Activated T-cell treated with anti-CD3 and anti-CD28 coated beads, Interleukin-2, amount 50 U/mL, for 24 hours (primary cell): ENCODE results near the gene UFSP1.

Experiments used
- DNase-seq: peaks from one replicate; pipeline ENCODE4 v3.0.0-alpha.2; 2020
- H3K27ac Mint-ChIP-seq: 2 replicates; pipeline ENCODE4 v1.8.0; 2020; ENCODE audit warnings: mild to moderate bottlenecking, mixed read lengths
- H3K27me3 Mint-ChIP-seq: 2 replicates; pipeline ENCODE4 v1.8.0; 2020; ENCODE audit warnings: mixed read lengths
- H3K36me3 Mint-ChIP-seq: 2 replicates; pipeline ENCODE4 v1.8.0; 2020; ENCODE audit warnings: low read depth, mixed read lengths
- H3K4me1 Mint-ChIP-seq: 2 replicates; pipeline ENCODE4 v1.8.0; 2020; ENCODE audit warnings: low read depth, mixed read lengths
- H3K4me3 Mint-ChIP-seq: 2 replicates; pipeline ENCODE4 v1.8.0; 2020; ENCODE audit warnings: mild to moderate bottlenecking, moderate library complexity, mixed read lengths
- H3K9me3 Mint-ChIP-seq: 2 replicates; pipeline ENCODE4 v1.8.0; 2020; ENCODE audit warnings: mixed read lengths

The UFSP1 gene

DNA sequence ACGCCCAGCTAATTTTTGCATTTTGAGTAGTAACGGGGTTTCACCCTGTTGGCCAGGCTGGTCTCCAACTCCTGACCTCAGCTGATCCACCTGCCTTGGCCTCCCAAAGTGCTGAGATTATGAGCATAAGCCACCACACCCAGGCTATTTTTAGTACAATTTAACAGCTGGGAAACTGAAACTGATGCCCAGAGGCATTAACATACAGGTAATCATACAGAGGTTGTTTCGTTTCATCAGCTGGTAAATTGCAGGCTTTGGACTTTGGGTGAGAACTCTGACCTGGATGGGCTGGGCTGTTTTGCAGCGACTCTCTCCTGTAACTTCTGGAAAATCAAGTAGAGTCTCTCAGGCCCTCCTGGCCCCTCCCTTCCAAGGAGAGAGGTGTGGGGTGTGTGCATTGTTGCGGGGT, 12.4 kb upstream of the UFSP1 start:
- Mint-ChIP-seq H3K36me3 (no peaks in the 10 kb centered on the region), H3K27me3 (peaks cover 23% of the 10 kb centered on the region), H3K9me3 (no peaks in the 10 kb centered on the region), H3K4me1 (no peaks in the 10 kb centered on the region), H3K27ac (no peak overlapping the region), H3K4me3 (no peak overlapping the region)
- no peak for DNase-seq

DNA sequence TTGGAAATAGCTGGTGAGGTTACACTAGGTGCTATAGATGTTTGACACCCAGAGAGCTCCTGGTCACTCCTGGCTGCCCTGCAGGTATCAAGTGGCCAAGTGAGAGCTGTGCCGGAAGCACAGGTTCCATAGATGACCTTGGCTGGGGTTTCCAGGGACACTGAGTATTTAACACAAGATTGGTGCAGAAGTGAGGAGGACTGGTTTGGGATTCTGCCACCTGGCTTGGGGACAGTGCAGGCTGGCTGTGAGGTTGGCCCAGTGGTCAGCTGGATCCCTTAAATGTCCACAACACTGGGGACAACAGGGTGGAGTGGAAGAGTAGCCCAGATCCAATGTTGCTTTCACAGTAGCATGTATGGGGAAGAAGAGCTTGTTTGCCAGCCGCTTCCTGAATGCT, 11.5 kb upstream of the UFSP1 start:
- peaks cover 28% of the 10 kb centered on the region for H3K27me3 Mint-ChIP-seq
- no peak overlapping the region for H3K27ac Mint-ChIP-seq
- no peaks in the 10 kb centered on the region for H3K9me3 Mint-ChIP-seq
- no peak for DNase-seq
- H3K36me3 Mint-ChIP-seq: no peaks in the 10 kb centered on the region
- H3K4me1 Mint-ChIP-seq: peaks cover 5% of the 10 kb centered on the region
- no peak overlapping the region for H3K4me3 Mint-ChIP-seq

DNA sequence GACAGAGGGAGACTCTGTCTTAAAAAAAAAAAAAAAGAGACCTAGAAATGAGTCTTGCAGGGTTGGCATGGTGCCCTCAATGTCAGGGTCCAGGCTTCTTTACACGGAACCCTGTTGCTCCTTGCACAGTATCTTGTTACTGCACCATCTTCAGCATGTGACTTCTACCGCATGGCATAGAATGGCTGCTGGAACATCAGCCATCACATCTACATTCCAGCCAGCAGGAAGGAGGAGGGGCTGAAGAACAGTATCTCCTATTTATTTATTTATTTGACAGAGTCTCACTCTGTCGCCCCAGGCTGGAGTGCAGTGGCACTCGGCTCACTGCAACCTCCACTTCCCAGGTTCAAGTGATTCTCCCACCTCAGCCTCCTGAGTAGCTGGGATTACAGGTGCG, 9.9 kb upstream of the UFSP1 start:
- Mint-ChIP-seq H3K9me3 (no peaks in the 10 kb centered on the region), H3K4me3 (no peak overlapping the region), H3K4me1 (peaks cover 7% of the 10 kb centered on the region), H3K27ac (no peak overlapping the region), H3K27me3 (peaks cover 32% of the 10 kb centered on the region), H3K36me3 (no peaks in the 10 kb centered on the region)
- DNase-seq: no peak

DNA sequence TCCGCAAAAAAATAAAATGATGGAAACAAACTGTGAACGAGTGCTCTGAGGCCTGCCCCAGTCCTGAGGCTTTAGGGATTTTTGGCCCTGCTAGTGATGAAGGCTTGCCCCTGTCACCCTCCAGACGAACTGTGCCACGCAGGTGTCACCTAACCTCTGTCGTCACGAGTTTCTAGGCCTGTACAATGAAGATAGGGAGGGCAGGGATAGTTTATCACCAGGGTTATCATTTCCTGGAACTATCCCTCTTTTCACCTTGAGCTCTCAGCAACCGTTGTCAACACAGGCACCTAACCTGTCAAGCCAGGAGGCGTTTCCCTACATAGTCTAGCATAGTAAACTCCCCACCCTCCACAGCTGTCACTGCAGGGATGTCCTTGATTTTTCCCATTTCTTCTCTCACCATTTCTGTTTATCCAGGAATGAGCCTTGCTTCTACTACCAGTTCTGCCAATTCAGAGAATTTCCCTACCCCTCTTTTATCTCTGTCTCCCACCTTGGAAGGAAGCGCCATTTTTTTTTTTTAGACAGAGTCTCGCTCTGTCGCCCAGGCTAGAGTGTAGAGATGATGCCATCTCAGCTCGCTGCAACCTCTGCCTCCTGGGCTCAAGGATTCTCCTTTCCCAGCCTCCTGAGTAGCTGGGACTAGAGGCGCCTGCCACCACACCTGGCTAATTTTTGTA, 8.4 kb upstream of the UFSP1 start:
- Mint-ChIP-seq H3K9me3 (no peaks in the 10 kb centered on the region), H3K27me3 (peaks cover 44% of the 10 kb centered on the region), H3K4me1 (peaks cover 7% of the 10 kb centered on the region), H3K36me3 (no peaks in the 10 kb centered on the region), H3K27ac (no peak overlapping the region), H3K4me3 (no peak overlapping the region)
- DNase-seq: no peak

- Mint-ChIP-seq H3K27me3 (peaks cover 54% of the 10 kb centered on the region), H3K27ac (no peak overlapping the region), H3K36me3 (no peaks in the 10 kb centered on the region), H3K4me1 (peaks cover 7% of the 10 kb centered on the region), H3K9me3 (no peaks in the 10 kb centered on the region), H3K4me3 (peak overlapping the region; percentile 42)
- DNase-seq: peak; percentile 65
These were observed 7.5 kb upstream of the UFSP1 start for GRCh38 chr7:100896732-100897608.

- peaks cover 62% of the 10 kb centered on the region for H3K27me3 Mint-ChIP-seq
- peaks cover 10% of the 10 kb centered on the region for H3K4me1 Mint-ChIP-seq
- H3K9me3 Mint-ChIP-seq: no peaks in the 10 kb centered on the region
- no peaks in the 10 kb centered on the region for H3K36me3 Mint-ChIP-seq
- peak; percentile 61 for DNase-seq
- peak overlapping the region; percentile 67 for H3K4me3 Mint-ChIP-seq
- peak overlapping the region; percentile 6 for H3K27ac Mint-ChIP-seq
These were observed 6.6 kb upstream of the UFSP1 start for GRCh38 chr7:100895956-100896731.

DNA sequence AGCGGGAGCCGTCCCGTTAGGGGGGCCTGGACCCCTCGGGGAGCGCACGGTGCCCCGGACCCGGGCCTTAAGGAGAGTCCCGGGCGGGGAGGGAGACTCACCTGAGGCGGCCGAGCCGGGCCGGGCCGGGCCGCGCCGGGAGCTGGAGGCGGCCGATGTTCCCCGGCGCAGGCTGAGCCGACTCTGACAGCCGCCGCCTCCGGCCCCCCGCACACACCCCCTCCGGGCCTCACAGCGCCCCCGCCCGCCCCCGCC, 6.1 kb upstream of the UFSP1 start, which contains the start of gene ACHE:
ACHE (minus strand) TSS at position 188 of the 255 bp plus-strand sequence. CDS start 1,656 bp downstream, outside the sequence.
- Mint-ChIP-seq H3K4me3 (peak within 1 kb of the TSS; percentile 67), H3K27me3 (peaks cover 60% of the 10 kb centered on the region), H3K27ac (peak within 1 kb of the TSS; percentile 6), H3K4me1 (peaks cover 12% of the 10 kb centered on the region), H3K36me3 (no peaks in the 10 kb centered on the region), H3K9me3 (no peaks in the 10 kb centered on the region)
- DNase-seq: no peak

DNA sequence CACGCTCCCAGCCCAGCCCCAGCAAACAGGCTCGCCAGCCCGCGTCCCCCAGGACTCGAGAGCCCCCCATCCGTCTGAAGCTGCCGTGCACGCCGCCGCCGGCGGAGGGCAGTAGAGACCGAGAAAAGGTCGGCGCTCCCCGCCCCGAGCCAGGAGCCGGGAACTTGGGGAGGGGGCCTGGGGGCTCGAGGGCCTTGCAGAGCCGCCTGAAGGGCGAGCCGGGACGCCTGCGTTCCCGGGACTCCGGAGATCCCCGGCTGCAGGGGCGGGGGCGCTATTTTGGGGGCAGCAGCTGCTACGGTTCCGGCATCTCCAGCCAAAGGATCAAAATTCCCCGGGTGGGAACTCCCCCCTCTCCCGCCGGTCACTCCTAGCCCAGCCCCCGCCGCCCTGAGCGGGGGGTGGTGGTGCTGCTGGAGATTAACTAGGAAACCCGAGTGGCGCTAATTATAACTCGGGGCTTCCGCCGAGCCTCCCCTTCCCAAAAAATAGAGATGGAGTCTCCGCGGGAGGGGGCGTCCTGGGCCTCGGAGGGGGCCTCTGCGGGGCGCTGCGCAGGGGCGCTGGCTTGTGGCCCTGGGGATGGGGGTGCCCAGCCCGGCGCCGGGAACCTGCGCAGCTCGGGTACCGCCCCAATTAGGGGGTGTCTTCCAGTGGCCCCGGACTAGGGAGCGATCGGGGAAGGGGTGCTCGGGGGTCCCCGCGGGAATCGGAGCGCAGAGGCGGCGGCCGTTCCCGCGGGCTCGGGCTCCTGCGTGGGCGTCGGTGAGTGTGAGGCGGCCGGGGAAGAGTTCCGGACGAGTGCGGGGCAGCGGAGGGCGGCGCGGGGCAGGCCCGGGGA, 5.6 kb upstream of the UFSP1 start:
- Mint-ChIP-seq H3K27me3 (peaks cover 60% of the 10 kb centered on the region), H3K27ac (no peak overlapping the region)
- peak; percentile 80 for DNase-seq

DNA sequence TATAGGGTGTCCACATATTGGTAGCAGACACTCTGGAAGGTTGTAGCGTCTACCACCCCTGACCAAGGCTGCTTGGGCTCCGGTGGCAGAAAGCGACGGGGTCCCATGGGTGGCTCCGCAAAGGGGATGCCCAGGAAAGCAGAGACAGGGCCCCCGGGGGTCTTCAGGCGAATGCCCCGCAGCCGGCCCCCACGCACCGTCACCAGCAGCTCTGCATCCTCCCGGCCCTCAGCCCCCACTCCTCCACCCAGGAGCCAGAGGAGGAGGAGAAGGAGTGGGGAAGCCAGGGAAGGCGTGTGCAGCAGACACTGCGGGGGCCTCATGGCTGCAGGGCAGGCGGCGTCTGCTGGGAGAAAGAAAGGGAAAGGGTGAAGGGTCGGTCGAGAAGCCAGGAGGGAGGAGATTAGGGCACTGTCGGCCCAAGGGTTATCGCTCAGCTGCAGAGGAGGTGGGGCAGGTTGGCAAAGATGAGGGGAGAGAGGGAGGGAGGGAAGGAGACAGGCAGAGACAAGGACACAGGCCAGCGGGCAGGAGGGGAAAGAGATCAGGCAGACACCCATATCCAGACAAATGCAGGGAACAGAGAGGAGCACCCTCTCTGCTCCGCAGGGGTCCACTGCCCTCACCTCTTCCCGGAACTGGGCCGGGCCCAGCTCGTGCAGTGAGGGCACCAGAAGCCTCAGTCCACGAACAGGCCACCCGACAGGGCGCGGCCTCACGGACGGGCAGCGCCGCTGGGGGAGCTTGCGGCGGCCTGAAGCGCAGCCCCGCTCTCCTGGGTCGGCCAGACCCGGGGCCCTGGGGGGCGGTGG, 4.6 kb upstream of the UFSP1 start:
- Mint-ChIP-seq H3K9me3 (no peaks in the 10 kb centered on the region), H3K27ac (no peak overlapping the region), H3K27me3 (peaks cover 59% of the 10 kb centered on the region), H3K4me1 (peaks cover 18% of the 10 kb centered on the region), H3K36me3 (peaks cover 1% of the 10 kb centered on the region), H3K4me3 (no peak overlapping the region)
- DNase-seq: no peak

More for the DNA sequence above, 5.6 kb upstream of the UFSP1 start:
- peaks cover 17% of the 10 kb centered on the region for H3K4me1 Mint-ChIP-seq
- no peak overlapping the region for H3K4me3 Mint-ChIP-seq
- no peaks in the 10 kb centered on the region for H3K36me3 Mint-ChIP-seq
- no peaks in the 10 kb centered on the region for H3K9me3 Mint-ChIP-seq

DNA sequence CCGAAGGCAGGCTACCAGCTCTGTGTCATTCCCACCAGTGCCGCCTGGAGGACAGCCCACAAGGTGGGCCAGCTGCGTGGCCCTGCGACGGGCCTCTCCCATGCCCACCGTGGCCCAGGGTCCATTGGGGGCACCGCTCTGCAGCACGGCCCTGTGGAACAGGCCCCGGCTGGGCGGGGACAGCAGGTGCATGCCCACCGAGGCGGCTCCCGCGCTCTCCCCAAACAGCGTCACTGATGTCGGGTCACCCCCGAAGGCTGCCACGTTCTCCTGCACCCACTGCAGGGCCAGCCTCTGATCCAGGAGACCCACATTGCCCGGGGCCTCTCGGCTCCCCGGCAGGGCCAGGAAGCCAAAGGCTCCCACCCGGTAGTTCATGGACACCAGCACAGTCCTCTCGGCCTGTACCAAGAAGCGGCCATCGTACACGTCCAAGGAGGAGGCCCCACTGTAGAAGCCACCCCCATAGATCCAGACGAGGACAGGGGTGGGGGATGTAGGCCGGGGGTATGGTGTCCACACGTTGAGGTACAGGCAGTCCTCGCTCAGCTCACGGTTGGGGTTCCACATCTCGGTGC, 3.9 kb upstream of the UFSP1 start:
- no peak for DNase-seq
- Mint-ChIP-seq H3K9me3 (no peaks in the 10 kb centered on the region), H3K4me3 (no peak overlapping the region), H3K36me3 (peaks cover 8% of the 10 kb centered on the region), H3K4me1 (peaks cover 21% of the 10 kb centered on the region), H3K27ac (no peak overlapping the region), H3K27me3 (peaks cover 57% of the 10 kb centered on the region)

DNA sequence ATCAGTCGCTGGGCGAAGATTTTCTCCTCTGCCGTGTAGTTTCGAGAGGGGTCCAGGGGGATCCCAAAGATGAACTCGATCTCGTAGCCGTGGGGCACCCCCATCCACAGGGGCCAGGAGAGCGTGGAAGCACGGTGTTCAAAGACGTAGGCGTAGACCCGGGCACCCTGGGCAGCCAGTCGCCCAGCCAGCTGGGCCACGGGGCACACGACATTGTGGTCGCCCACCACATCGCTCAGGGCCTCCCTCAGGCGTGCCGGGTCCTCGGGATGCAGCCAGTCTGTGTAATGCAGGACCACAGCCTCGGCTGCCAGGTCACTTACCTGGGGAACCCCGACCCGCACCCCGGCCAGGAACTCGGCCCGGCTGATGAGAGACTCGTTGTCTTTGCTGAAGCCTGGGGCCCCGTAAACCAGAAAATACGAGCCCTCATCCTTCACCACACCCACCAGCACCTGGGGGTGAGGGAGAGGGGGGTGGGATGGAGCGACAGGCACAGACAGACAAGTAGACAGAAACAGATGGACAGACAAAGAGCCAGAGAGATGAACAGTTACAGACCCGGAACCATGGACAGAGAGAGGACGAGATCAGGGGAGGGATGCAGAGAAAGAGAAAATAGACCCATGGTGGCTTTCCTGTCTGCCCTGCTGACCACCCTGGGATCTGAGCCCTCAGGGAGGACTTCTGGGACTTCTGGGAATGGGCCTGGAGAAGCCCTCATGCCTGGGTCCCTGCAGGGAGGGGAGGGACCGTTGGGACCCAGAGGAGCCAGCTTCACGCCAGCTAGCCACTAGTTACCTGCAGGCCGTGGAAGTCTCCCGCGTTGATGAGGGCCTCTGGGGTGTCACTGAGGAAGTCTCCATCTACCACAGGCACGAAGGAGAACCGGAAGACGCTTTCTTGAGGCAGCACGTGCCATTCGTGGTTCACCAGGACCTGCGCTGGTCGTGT, 3.1 kb upstream of the UFSP1 start:
- peaks cover 16% of the 10 kb centered on the region for H3K36me3 Mint-ChIP-seq
- peaks cover 29% of the 10 kb centered on the region for H3K4me1 Mint-ChIP-seq
- DNase-seq: no peak
- H3K27ac Mint-ChIP-seq: no peak overlapping the region
- no peaks in the 10 kb centered on the region for H3K9me3 Mint-ChIP-seq
- no peak overlapping the region for H3K4me3 Mint-ChIP-seq
- H3K27me3 Mint-ChIP-seq: peaks cover 49% of the 10 kb centered on the region

- Mint-ChIP-seq H3K27ac (peak overlapping the region; percentile 55), H3K4me3 (peak overlapping the region; percentile 67), H3K27me3 (peaks cover 43% of the 10 kb centered on the region)
These were observed 2.2 kb upstream of the UFSP1 start for GRCh38 chr7:100891568-100892247.

More at GRCh38 chr7:100891568-100892247, 2.2 kb upstream of the UFSP1 start:
- Mint-ChIP-seq H3K9me3 (no peaks in the 10 kb centered on the region), H3K4me1 (peaks cover 38% of the 10 kb centered on the region), H3K36me3 (peaks cover 25% of the 10 kb centered on the region)
- DNase-seq: no peak
